Sigmoid colon (tissue), 7 donors: ENCODE results near the gene ZNF366. TPM values are rescaled to one million over a fixed set of nuclear protein-coding genes. Genes with fewer than 3 reads are reported as not detected.

Experiments used
- DNase-seq: peaks from one replicate; pipeline ENCODE4 v3.0.0-alpha.2; 2019
- H3K27ac ChIP-seq, 4 donors: fragments of 200-600 bp; sonication (generic); one replicate each; pipeline ENCODE4 v1.5.1; 2016 to 2019; ENCODE audit warnings: mild to moderate bottlenecking in 1 of 4
- H3K27me3 ChIP-seq, 3 donors: fragments of 200-600 bp; sonication (generic); one replicate each; pipeline ENCODE4 v1.5.1; 2019; ENCODE audit warnings: mild to moderate bottlenecking in 1 of 3
- H3K36me3 ChIP-seq, 4 donors: fragments of 200-600 bp; sonication (generic); one replicate each; pipeline ENCODE4 v1.5.1; 2016 to 2019
- H3K4me1 ChIP-seq, 4 donors: fragments of 200-600 bp; sonication (generic); one replicate each; pipeline ENCODE4 v1.5.1; 2017 to 2019
- H3K4me3 ChIP-seq, 4 donors: fragments of 200-600 bp; sonication (generic); one replicate each; pipeline ENCODE4 v1.5.1; 2017 to 2019; ENCODE audit warnings: mild to moderate bottlenecking in 2 of 4, moderate library complexity in 1 of 4
- H3K9me3 ChIP-seq, 4 donors: fragments of 200-600 bp in 3 of 4; sonication (generic) in 3 of 4; one replicate each; pipeline versions ENCODE4 v1.5.1 to v1.6.1; 2013 to 2019
- CTCF ChIP-seq, 4 experiments: fragments of 450-650 bp in 3 of 4; fragments of 200-600 bp in 1 of 4; IDR thresholded peaks; one replicate each; pipeline ENCODE4 v1.5.1; 2016 to 2019; ENCODE audit warnings: antibody characterized with exemption in 4 of 4, mild to moderate bottlenecking in 3 of 4, moderate library complexity in 2 of 4
- EP300 ChIP-seq, 4 donors: sonication (generic); formaldehyde crosslinking; IDR thresholded peaks; one replicate each; pipeline ENCODE4 v1.6.1; 2017; ENCODE audit warnings: antibody characterized with exemption in 4 of 4
- POLR2A ChIP-seq, 2 donors: fragments of 450-650 bp; IDR thresholded peaks; one replicate each; pipeline ENCODE4 v1.6.1; 2016; ENCODE audit warnings: antibody characterized with exemption in 2 of 2, mild to moderate bottlenecking in 2 of 2, moderate library complexity in 2 of 2
- POLR2AphosphoS5 ChIP-seq, 4 donors: sonication (generic); formaldehyde crosslinking; IDR thresholded peaks; one replicate each; pipeline ENCODE4 v1.6.1; 2017; ENCODE audit warnings: antibody characterized with exemption in 4 of 4
- WGBS, 2 donors: extraction: QIAGEN DNeasy Blood & Tissue Kit; methylation state at CpG; one replicate each; pipeline ENCODE4 v1.1.7; 2013; 5-methylcytosine and 5-hydroxymethylcytosine counted together
- intact Hi-C: fragments of 100-400 bp; cut with DNase I; formaldehyde crosslinking; loops from one replicate; pipeline ENCODE4 v1.15.1; 2023
- polyA plus RNA-seq, 3 donors: library from polyadenylated mRNA; stranded (reverse); fragments of 200-250 nt; gene quantifications; one replicate each; pipeline ENCODE4 v1.2.3, GENCODE V29; 2013
- total RNA-seq, 4 donors: library from RNA; depleted of rRNA; stranded (reverse); fragments of >200 nt; gene quantifications; one replicate each; pipeline ENCODE4 v1.1.0, GENCODE V29; 2016
- donor health status: healthy with polysubstance abuse.
- donor health status: Bipolar disorder and iron deficiency.
- donor health status: healthy.

ZNF366 gene
- total and polyA plus RNA-seq, 7 donors = 0.46 to 3.9 (median 1.8) TPM

- no peaks in the 10 kb centered on the region for H3K27me3 ChIP-seq
- WGBS, 2 donors = 66 to 85% methylated on average over 2 of the region's 2 CpGs
- H3K36me3 ChIP-seq = no peaks in the 10 kb centered on the region
- no peak for DNase-seq
- peak overlapping the region in 2 of 4 donors; percentile 56 to 60 for H3K27ac ChIP-seq
- no peak overlapping the region for H3K4me3 ChIP-seq
- peaks cover 0 to 53% (median 30%) of the 10 kb centered on the region in 4 donors for H3K4me1 ChIP-seq
- H3K9me3 ChIP-seq = no peaks in the 10 kb centered on the region
- intact Hi-C loops = no loop called here
- TF ChIP-seq POLR2A (IDR thresholded peaks at IDR 0.05) (no peak), EP300 (IDR thresholded peaks at IDR 0.05) (no peak), CTCF (IDR thresholded peaks at IDR 0.05) (no peak), POLR2AphosphoS5 (IDR thresholded peaks at IDR 0.05) (no peak)
Measured at GRCh38 chr5:72445969-72446368, 61.2 kb downstream of the ZNF366 start.

- peak overlapping the region in 1 of 4 donors; percentile 0 for H3K27ac ChIP-seq
- no peak overlapping the region for H3K4me3 ChIP-seq
- H3K9me3 ChIP-seq = no peaks in the 10 kb centered on the region
- H3K27me3 ChIP-seq = no peaks in the 10 kb centered on the region
- intact Hi-C loops = no loop called here
- 80 to 81% methylated on average over 14 of the region's 14 CpGs for WGBS, 2 donors
- H3K36me3 ChIP-seq = no peaks in the 10 kb centered on the region
- DNase-seq = no peak
- TF ChIP-seq EP300 (IDR thresholded peaks at IDR 0.05) (no peak), POLR2A (IDR thresholded peaks at IDR 0.05) (no peak), CTCF (IDR thresholded peaks at IDR 0.05) (no peak), POLR2AphosphoS5 (IDR thresholded peaks at IDR 0.05) (no peak)
- peaks cover 0 to 70% (median 45%) of the 10 kb centered on the region in 4 donors for H3K4me1 ChIP-seq
Measured at GRCh38 chr5:72443883-72444282, 63.3 kb downstream of the ZNF366 start.

- DNase-seq = no peak
- intact Hi-C loops = no loop called here
- Histone ChIP-seq H3K4me3 (no peak overlapping the region), H3K9me3 (no peaks in the 10 kb centered on the region), H3K36me3 (no peaks in the 10 kb centered on the region), H3K4me1 (peaks cover 0 to 70% (median 46%) of the 10 kb centered on the region in 4 donors), H3K27me3 (no peaks in the 10 kb centered on the region), H3K27ac (peak overlapping the region; percentile 8 to 71 (median 49))
- 94 to 97% methylated on average over 3 of the region's 3 CpGs for WGBS, 2 donors
- TF ChIP-seq POLR2AphosphoS5 (IDR thresholded peaks at IDR 0.05) (peak in 1 of 4 donors; percentile 21), CTCF (IDR thresholded peaks at IDR 0.05) (no peak)
Measured at GRCh38 chr5:72441862-72442540, 65.2 kb downstream of the ZNF366 start.

GRCh38 chr5:72441094-72441723, 66.0 kb downstream of the ZNF366 start:
- no peaks in the 10 kb centered on the region for H3K36me3 ChIP-seq
- DNase-seq = no peak
- TF ChIP-seq EP300 (IDR thresholded peaks at IDR 0.05) (no peak), POLR2A (IDR thresholded peaks at IDR 0.05) (no peak), CTCF (IDR thresholded peaks at IDR 0.05) (no peak), POLR2AphosphoS5 (IDR thresholded peaks at IDR 0.05) (no peak)
- H3K27ac ChIP-seq = peak overlapping the region; percentile 8 to 71 (median 49)
- intact Hi-C loops = no loop called here
- 93 to 95% methylated on average over 4 of the region's 4 CpGs for WGBS, 2 donors
- H3K4me3 ChIP-seq = no peak overlapping the region
- H3K4me1 ChIP-seq = peaks cover 0 to 67% (median 47%) of the 10 kb centered on the region in 4 donors
- no peaks in the 10 kb centered on the region for H3K9me3 ChIP-seq
- H3K27me3 ChIP-seq = no peaks in the 10 kb centered on the region
